ENCODE data around the gene CYSRT1. TPM values are rescaled to one million over a fixed set of nuclear protein-coding genes. Genes with fewer than 3 reads are reported as not detected.

Gene CYSRT1
- polyA plus RNA-seq, 1 donor = 71.7 TPM

DNA sequence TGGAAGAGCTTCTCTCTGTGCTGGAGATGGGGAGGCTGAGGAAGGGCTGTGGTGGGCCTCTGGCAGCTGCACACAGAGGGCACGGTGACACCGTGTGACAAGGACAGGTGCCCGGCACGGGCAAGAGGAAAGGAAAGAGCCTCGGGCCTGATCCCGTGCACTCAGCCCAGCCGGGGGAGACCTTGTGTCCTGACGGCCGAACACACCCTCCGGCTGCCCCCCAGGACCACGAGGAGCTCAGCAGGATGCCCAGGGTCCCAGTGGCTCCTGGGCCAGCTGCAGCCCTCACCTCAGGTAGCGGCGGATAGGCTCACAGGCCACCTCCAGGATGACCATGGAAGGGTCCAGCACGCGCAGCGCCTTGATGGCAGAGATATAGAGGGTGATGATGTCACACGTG, 42.1 kb upstream of the CYSRT1 start:
- Histone ChIP-seq H3K27ac (ENCODE audit: low read length) (no peak overlapping the region), H3K36me3 (ENCODE audit: control insufficient read depth, insufficient read depth, low read length) (peaks cover 87% of the 10 kb centered on the region), H3K9me3 (ENCODE audit: control insufficient read depth, low read depth, low read length) (no peaks in the 10 kb centered on the region), H3K4me3 (ENCODE audit: low read length) (no peak overlapping the region), H3K27me3 (ENCODE audit: control insufficient read depth, insufficient read depth, low read length) (no peaks in the 10 kb centered on the region), H3K4me1 (ENCODE audit: control insufficient read depth, insufficient read depth, low read length) (peaks cover 16% of the 10 kb centered on the region)
- WGBS (ENCODE audit: insufficient coverage, low lambda C conversion rate) = no CpG with 5 or more reads among the region's 17 CpGs
- no peak for DNase-seq

- H3K27me3 ChIP-seq (ENCODE audit: control insufficient read depth, insufficient read depth, low read length) = no peaks in the 10 kb centered on the region
- H3K9me3 ChIP-seq (ENCODE audit: control insufficient read depth, low read depth, low read length) = no peaks in the 10 kb centered on the region
- peaks cover 76% of the 10 kb centered on the region for H3K36me3 ChIP-seq (ENCODE audit: control insufficient read depth, insufficient read depth, low read length)
- DNase-seq = no peak
- H3K27ac ChIP-seq (ENCODE audit: low read length) = no peak overlapping the region
- H3K4me1 ChIP-seq (ENCODE audit: control insufficient read depth, insufficient read depth, low read length) = peaks cover 16% of the 10 kb centered on the region
- no peak overlapping the region for H3K4me3 ChIP-seq (ENCODE audit: low read length)
- WGBS (ENCODE audit: insufficient coverage, low lambda C conversion rate) = no CpG with 5 or more reads among the region's 27 CpGs
Observed at GRCh38 chr9:137183980-137184595, 40.9 kb upstream of the CYSRT1 start.

DNA sequence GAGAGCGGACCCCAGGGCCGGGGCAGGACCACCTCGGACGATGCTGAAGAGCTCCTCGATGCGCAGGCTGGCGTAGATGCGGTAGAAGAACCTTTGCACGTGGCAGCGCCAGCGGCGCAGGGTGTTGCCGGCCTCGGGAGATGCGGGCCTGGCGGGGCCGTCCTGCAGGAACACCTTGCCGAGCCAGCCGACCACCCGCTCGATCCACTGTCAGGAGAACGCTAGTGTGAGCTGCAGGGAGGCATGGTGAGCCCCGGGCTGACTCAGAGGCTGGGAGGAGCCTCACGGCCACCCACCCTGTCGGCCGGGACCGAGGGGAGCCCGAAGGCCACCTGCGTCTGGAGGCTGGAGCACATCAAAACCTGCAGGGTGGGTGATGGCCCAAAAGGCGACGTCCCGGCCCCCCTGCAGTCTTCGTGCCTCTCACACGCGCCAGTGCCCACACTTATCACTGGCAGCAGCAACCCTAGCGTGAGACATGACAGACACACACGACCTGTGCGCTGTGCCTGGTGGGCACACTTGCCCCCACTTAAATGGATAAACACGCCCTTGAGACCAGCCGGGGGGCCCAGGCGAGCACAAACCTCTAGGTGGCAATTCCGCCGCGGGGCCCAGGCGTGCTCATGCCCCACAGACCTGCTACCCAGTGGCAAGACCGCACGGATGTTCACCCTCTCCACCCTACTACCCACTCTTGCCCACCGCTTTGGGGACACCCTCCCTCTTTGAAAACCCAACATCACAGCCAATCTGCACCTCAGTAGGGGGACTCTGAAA, 39.9 kb upstream of the CYSRT1 start:
- H3K9me3 ChIP-seq (ENCODE audit: control insufficient read depth, low read depth, low read length) = no peaks in the 10 kb centered on the region
- WGBS (ENCODE audit: insufficient coverage, low lambda C conversion rate) = no CpG with 5 or more reads among the region's 48 CpGs
- H3K36me3 ChIP-seq (ENCODE audit: control insufficient read depth, insufficient read depth, low read length) = peaks cover 71% of the 10 kb centered on the region

GRCh38 chr9:137185921-137186320, 39.1 kb upstream of the CYSRT1 start:
- Histone ChIP-seq H3K4me3 (ENCODE audit: low read length) (no peak overlapping the region), H3K4me1 (ENCODE audit: control insufficient read depth, insufficient read depth, low read length) (peaks cover 32% of the 10 kb centered on the region), H3K27ac (ENCODE audit: low read length) (no peak overlapping the region), H3K9me3 (ENCODE audit: control insufficient read depth, low read depth, low read length) (no peaks in the 10 kb centered on the region), H3K36me3 (ENCODE audit: control insufficient read depth, insufficient read depth, low read length) (peaks cover 71% of the 10 kb centered on the region), H3K27me3 (ENCODE audit: control insufficient read depth, insufficient read depth, low read length) (no peaks in the 10 kb centered on the region)
- WGBS (ENCODE audit: insufficient coverage, low lambda C conversion rate) = no CpG with 5 or more reads among the region's 19 CpGs
- DNase-seq = no peak

More for the DNA sequence above, 39.9 kb upstream of the CYSRT1 start:
- Histone ChIP-seq H3K27ac (ENCODE audit: low read length) (no peak overlapping the region), H3K4me3 (ENCODE audit: low read length) (no peak overlapping the region), H3K27me3 (ENCODE audit: control insufficient read depth, insufficient read depth, low read length) (no peaks in the 10 kb centered on the region), H3K4me1 (ENCODE audit: control insufficient read depth, insufficient read depth, low read length) (peaks cover 24% of the 10 kb centered on the region)
- no peak for DNase-seq

DNA sequence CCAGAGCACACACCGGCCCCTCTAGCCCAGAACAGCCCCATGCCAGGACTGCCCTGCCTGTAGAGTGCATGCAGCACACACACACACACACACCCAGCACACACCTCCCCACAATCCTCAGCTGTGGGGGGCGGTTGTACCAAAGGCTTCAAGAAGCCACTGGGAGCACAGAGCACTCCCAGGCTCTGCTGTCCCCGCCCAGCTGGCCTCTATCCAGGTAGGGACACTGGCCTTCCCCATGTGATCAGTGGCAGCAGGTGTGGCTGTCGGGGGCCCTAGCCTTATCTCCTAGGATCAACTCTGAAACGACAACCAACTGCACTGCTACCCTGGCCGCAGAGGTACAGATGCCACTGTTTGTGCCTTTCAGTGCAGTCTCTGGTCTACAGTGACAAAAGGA, 38.6 kb upstream of the CYSRT1 start:
- no peak overlapping the region for H3K27ac ChIP-seq (ENCODE audit: low read length)
- H3K9me3 ChIP-seq (ENCODE audit: control insufficient read depth, low read depth, low read length) = no peaks in the 10 kb centered on the region
- DNase-seq = no peak
- peaks cover 71% of the 10 kb centered on the region for H3K36me3 ChIP-seq (ENCODE audit: control insufficient read depth, insufficient read depth, low read length)
- H3K4me3 ChIP-seq (ENCODE audit: low read length) = no peak overlapping the region
- peaks cover 36% of the 10 kb centered on the region for H3K4me1 ChIP-seq (ENCODE audit: control insufficient read depth, insufficient read depth, low read length)
- H3K27me3 ChIP-seq (ENCODE audit: control insufficient read depth, insufficient read depth, low read length) = no peaks in the 10 kb centered on the region
- no CpG with 5 or more reads among the region's 6 CpGs for WGBS (ENCODE audit: insufficient coverage, low lambda C conversion rate)

- Histone ChIP-seq H3K27me3 (ENCODE audit: control insufficient read depth, insufficient read depth, low read length) (no peaks in the 10 kb centered on the region), H3K36me3 (ENCODE audit: control insufficient read depth, insufficient read depth, low read length) (peaks cover 74% of the 10 kb centered on the region), H3K4me3 (ENCODE audit: low read length) (peak overlapping the region; percentile 100), H3K27ac (ENCODE audit: low read length) (no peak overlapping the region), H3K9me3 (ENCODE audit: control insufficient read depth, low read depth, low read length) (no peaks in the 10 kb centered on the region), H3K4me1 (ENCODE audit: control insufficient read depth, insufficient read depth, low read length) (peaks cover 38% of the 10 kb centered on the region)
- no CpG with 5 or more reads among the region's 15 CpGs for WGBS (ENCODE audit: insufficient coverage, low lambda C conversion rate)
- no peak for DNase-seq
Observed at GRCh38 chr9:137187386-137187785, 37.6 kb upstream of the CYSRT1 start.

DNA sequence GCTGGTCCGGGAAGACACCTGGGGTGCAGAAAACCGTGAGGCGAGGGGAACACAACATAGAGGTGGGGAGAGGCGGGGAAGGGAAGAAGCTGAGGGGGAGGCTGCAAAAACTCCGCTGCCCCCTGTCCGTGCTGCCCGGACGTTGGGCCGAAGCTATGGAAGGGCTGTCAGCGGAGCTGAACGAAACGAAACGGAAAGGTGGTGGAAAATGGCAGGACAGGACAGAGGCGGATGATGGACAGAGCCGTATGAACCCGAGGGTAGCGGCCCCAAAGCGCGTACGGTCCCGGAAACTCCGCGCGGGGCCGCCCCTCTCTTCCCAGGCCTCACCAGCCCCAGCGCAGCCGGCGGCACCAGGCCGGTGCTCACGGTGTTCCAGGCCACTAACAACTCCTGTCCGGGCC, 36.9 kb upstream of the CYSRT1 start:
- Histone ChIP-seq H3K9me3 (ENCODE audit: control insufficient read depth, low read depth, low read length) (no peaks in the 10 kb centered on the region), H3K27me3 (ENCODE audit: control insufficient read depth, insufficient read depth, low read length) (no peaks in the 10 kb centered on the region), H3K4me3 (ENCODE audit: low read length) (peak overlapping the region; percentile 100), H3K36me3 (ENCODE audit: control insufficient read depth, insufficient read depth, low read length) (peaks cover 72% of the 10 kb centered on the region), H3K27ac (ENCODE audit: low read length) (peak overlapping the region; percentile 63), H3K4me1 (ENCODE audit: control insufficient read depth, insufficient read depth, low read length) (peaks cover 38% of the 10 kb centered on the region)
- no CpG with 5 or more reads among the region's 31 CpGs for WGBS (ENCODE audit: insufficient coverage, low lambda C conversion rate)
- no peak for DNase-seq

DNA sequence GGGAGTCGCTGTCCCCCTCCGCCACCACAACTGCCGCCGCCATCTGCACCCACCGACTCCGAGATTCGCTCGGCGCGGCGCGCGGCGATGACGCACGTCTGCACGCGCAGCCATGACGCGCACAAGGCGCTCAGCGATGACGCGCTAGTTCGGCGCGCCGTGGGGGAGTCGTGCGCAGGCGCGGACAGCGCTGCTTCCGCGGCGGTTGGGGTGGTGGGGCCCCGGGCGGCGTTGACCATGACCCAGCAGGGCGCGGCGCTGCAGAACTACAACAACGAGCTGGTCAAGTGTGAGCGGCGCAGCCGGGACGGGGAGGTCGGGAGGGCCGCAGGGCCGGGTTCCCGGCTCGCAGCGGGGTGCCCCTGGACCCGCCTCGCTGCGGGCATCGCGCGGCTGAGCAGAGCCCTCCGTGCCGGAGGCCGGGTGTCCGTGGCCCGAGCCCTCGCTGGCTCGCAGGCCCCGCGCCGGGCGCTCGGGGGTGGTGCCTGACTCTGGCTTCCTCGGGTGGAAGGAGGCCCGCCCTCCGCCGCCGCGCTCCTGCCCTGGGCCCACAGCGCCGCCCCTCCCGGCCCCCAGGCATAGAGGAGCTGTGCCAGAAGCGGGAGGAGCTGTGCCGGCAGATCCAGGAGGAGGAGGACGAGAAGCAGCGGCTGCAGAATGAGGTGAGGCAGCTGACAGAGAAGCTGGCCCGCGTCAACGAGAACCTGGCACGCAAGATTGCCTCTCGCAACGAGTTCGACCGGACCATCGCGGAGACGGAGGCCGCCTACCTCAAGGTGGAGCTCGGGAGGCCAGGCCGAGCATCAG, 36.3 kb upstream of the CYSRT1 start, which contains the start of the genes ANAPC2 and SSNA1:
TSS of gene ANAPC2 (minus strand) at position 71 of the 807 bp plus-strand sequence. CDS start at position 43, 28 bp downstream.
TSS of gene SSNA1 (plus strand) at position 187 of the 807 bp plus-strand sequence. CDS start at position 238, 51 bp downstream.
- H3K36me3 ChIP-seq (ENCODE audit: control insufficient read depth, insufficient read depth, low read length) = peaks cover 71% of the 10 kb centered on the region
- no CpG with 5 or more reads among the region's 98 CpGs for WGBS (ENCODE audit: insufficient coverage, low lambda C conversion rate)
- no peaks in the 10 kb centered on the region for H3K9me3 ChIP-seq (ENCODE audit: control insufficient read depth, low read depth, low read length)
- DNase-seq = peak; percentile 96 to 98
- peak within 1 kb of the TSS; percentile 82 for H3K27ac ChIP-seq (ENCODE audit: low read length)
- no peaks in the 10 kb centered on the region for H3K27me3 ChIP-seq (ENCODE audit: control insufficient read depth, insufficient read depth, low read length)
- peaks cover 38% of the 10 kb centered on the region for H3K4me1 ChIP-seq (ENCODE audit: control insufficient read depth, insufficient read depth, low read length)
- peak within 1 kb of the TSS; percentile 100 for H3K4me3 ChIP-seq (ENCODE audit: low read length)

GRCh38 chr9:137189297-137190295, 35.4 kb upstream of the CYSRT1 start:
- Histone ChIP-seq H3K27me3 (ENCODE audit: control insufficient read depth, insufficient read depth, low read length) (no peaks in the 10 kb centered on the region), H3K4me1 (ENCODE audit: control insufficient read depth, insufficient read depth, low read length) (peaks cover 41% of the 10 kb centered on the region), H3K27ac (ENCODE audit: low read length) (peak overlapping the region; percentile 82), H3K36me3 (ENCODE audit: control insufficient read depth, insufficient read depth, low read length) (peaks cover 65% of the 10 kb centered on the region), H3K9me3 (ENCODE audit: control insufficient read depth, low read depth, low read length) (no peaks in the 10 kb centered on the region), H3K4me3 (ENCODE audit: low read length) (peak overlapping the region; percentile 100)
- WGBS (ENCODE audit: insufficient coverage, low lambda C conversion rate) = no CpG with 5 or more reads among the region's 23 CpGs
- no peak for DNase-seq
